ENCODE measurements around the gene C20orf96. TPM values are rescaled to one million over a fixed set of nuclear protein-coding genes. Genes with fewer than 3 reads are reported as not detected.
"Not testable (repeated sequence)": the region's sequence is repeated elsewhere in the genome, so short reads cannot be mapped to it uniquely, and the experiment has no call there.

C20orf96 gene
- total RNA-seq (2014; rRNA removed; shearing (Covaris generic); ENCODE audit: low replicate concordance), result 1.8 and 2.0 TPM in 2 replicates

GRCh38 chr20:290084-290831, at the start of gene C20orf96:
Gene C20orf96, minus strand, starts transcription at chr20:290750. Its CDS starts 140 bp downstream, at chr20:290610.
- Histone ChIP-seq H3K4me3 (ENCODE audit: low read length) (peak within 1 kb of the TSS; percentile 78), H3K79me2 (ENCODE audit: low read length) (no peaks in the 10 kb centered on the region), H4K20me1 (ENCODE audit: insufficient read depth, low read depth, low read length) (no peaks in the 10 kb centered on the region), H3K4me1 (ENCODE audit: low read length) (peaks cover 19% of the 10 kb centered on the region), H3K4me2 (ENCODE audit: low read depth, low read length, poor library complexity, severe bottlenecking) (peak within 1 kb of the TSS; percentile 94), H3K9me2 (replicated peaks; ENCODE audit: insufficient read depth, low read length) (no peaks in the 10 kb centered on the region), H3K27me3 (ENCODE audit: low read length) (no peaks in the 10 kb centered on the region), H3K36me3 (ENCODE audit: insufficient read depth, low read length) (no peaks in the 10 kb centered on the region), H3K9me3 (ENCODE audit: low read length) (no peaks in the 10 kb centered on the region), H3K27ac (ENCODE audit: low read length) (no peak within 1 kb of the TSS), H2AFZ (ENCODE audit: low read length) (peak within 1 kb of the TSS; percentile 89), H3K9ac (ENCODE audit: low read length) (peak within 1 kb of the TSS; percentile 75)
- peak; percentile 95 for DNase-seq

- not testable (repeated sequence) for H3K9me2 ChIP-seq (replicated peaks; ENCODE audit: insufficient read depth, low read length); H3K9ac ChIP-seq (ENCODE audit: low read length); H3K27me3 ChIP-seq (ENCODE audit: low read length); H3K9me3 ChIP-seq (ENCODE audit: low read length); DNase-seq; H3K36me3 ChIP-seq (ENCODE audit: insufficient read depth, low read length); H2AFZ ChIP-seq (ENCODE audit: low read length); H3K27ac ChIP-seq (ENCODE audit: low read length); H4K20me1 ChIP-seq (ENCODE audit: insufficient read depth, low read depth, low read length); H3K79me2 ChIP-seq (ENCODE audit: low read length); H3K4me3 ChIP-seq (ENCODE audit: low read length); H3K4me2 ChIP-seq (ENCODE audit: low read depth, low read length, poor library complexity, severe bottlenecking)
- H3K4me1 ChIP-seq (ENCODE audit: low read length), result peaks cover 17% of the 10 kb centered on the region
Observed at GRCh38 chr20:336040-336439, 45.5 kb upstream of the C20orf96 start.

DNA sequence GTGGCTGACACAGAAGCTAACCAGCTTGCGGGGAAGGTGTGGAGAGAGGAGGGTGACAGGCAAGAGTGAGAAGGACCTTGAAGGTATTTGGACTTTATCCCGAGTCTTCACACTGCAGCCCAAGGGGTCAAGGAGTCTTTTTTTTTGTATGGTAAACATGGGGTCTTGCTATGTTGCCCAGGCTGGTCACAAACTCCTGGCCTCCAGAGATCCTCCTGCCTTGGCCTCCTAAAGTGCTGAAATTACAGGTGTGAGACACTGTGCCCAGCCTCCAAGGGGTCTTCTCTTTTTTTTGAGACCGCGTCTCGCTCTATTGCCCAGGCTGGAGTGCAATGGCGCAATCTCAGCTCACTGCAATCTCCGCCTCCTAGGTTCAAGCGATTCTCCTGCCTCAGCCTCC, 44.0 kb upstream of the C20orf96 start:
- no peak overlapping the region for H3K4me3 ChIP-seq (ENCODE audit: low read length)
- no peak overlapping the region for H3K27ac ChIP-seq (ENCODE audit: low read length)
- peaks cover 28% of the 10 kb centered on the region for H3K4me1 ChIP-seq (ENCODE audit: low read length)
- H3K9me3 ChIP-seq (ENCODE audit: low read length), result no peaks in the 10 kb centered on the region
- no peak overlapping the region for H2AFZ ChIP-seq (ENCODE audit: low read length)
- peaks cover 9% of the 10 kb centered on the region for H4K20me1 ChIP-seq (ENCODE audit: insufficient read depth, low read depth, low read length)
- H3K27me3 ChIP-seq (ENCODE audit: low read length), result no peaks in the 10 kb centered on the region
- H3K9ac ChIP-seq (ENCODE audit: low read length), result no peak overlapping the region
- H3K36me3 ChIP-seq (ENCODE audit: insufficient read depth, low read length), result no peaks in the 10 kb centered on the region
- no peaks in the 10 kb centered on the region for H3K79me2 ChIP-seq (ENCODE audit: low read length)
- H3K9me2 ChIP-seq (replicated peaks; ENCODE audit: insufficient read depth, low read length), result no peaks in the 10 kb centered on the region
- no peak for DNase-seq
- H3K4me2 ChIP-seq (ENCODE audit: low read depth, low read length, poor library complexity, severe bottlenecking), result no peak overlapping the region

GRCh38 chr20:330233-331149, 39.9 kb upstream of the C20orf96 start:
- peaks cover 6% of the 10 kb centered on the region; the same call in 1 of the 2 replicates for H3K36me3 ChIP-seq (ENCODE audit: insufficient read depth, low read length)
- H4K20me1 ChIP-seq (ENCODE audit: insufficient read depth, low read depth, low read length), result peaks cover 28% of the 10 kb centered on the region
- H3K27ac ChIP-seq (ENCODE audit: low read length), result peak overlapping the region; percentile 61; the same call in 1 of the 2 replicates
- H3K27me3 ChIP-seq (ENCODE audit: low read length), result no peaks in the 10 kb centered on the region
- no peak overlapping the region for H2AFZ ChIP-seq (ENCODE audit: low read length)
- H3K9me2 ChIP-seq (replicated peaks; ENCODE audit: insufficient read depth, low read length), result no peaks in the 10 kb centered on the region
- no peak overlapping the region for H3K4me3 ChIP-seq (ENCODE audit: low read length)
- H3K9me3 ChIP-seq (ENCODE audit: low read length), result no peaks in the 10 kb centered on the region
- peak overlapping the region; percentile 20; the same call in 1 of the 2 replicates for H3K9ac ChIP-seq (ENCODE audit: low read length)
- H3K79me2 ChIP-seq (ENCODE audit: low read length), result peaks cover 22% of the 10 kb centered on the region
- peak overlapping the region; percentile 18 for H3K4me2 ChIP-seq (ENCODE audit: low read depth, low read length, poor library complexity, severe bottlenecking)
- peak; percentile 92 for DNase-seq
- H3K4me1 ChIP-seq (ENCODE audit: low read length), result peaks cover 33% of the 10 kb centered on the region

- peaks cover 34% of the 10 kb centered on the region for H3K4me1 ChIP-seq (ENCODE audit: low read length)
- peaks cover 6% of the 10 kb centered on the region; the same call in 1 of the 2 replicates for H3K36me3 ChIP-seq (ENCODE audit: insufficient read depth, low read length)
- DNase-seq, result peak; percentile 41
- no peak overlapping the region for H2AFZ ChIP-seq (ENCODE audit: low read length)
- H3K9me2 ChIP-seq (replicated peaks; ENCODE audit: insufficient read depth, low read length), result no peaks in the 10 kb centered on the region
- no peak overlapping the region for H3K4me3 ChIP-seq (ENCODE audit: low read length)
- peak overlapping the region; percentile 20; the same call in 1 of the 2 replicates for H3K9ac ChIP-seq (ENCODE audit: low read length)
- H3K27ac ChIP-seq (ENCODE audit: low read length), result peak overlapping the region; percentile 61
- H3K4me2 ChIP-seq (ENCODE audit: low read depth, low read length, poor library complexity, severe bottlenecking), result peak overlapping the region; percentile 18
- H3K27me3 ChIP-seq (ENCODE audit: low read length), result no peaks in the 10 kb centered on the region
- peaks cover 28% of the 10 kb centered on the region for H4K20me1 ChIP-seq (ENCODE audit: insufficient read depth, low read depth, low read length)
- H3K9me3 ChIP-seq (ENCODE audit: low read length), result no peaks in the 10 kb centered on the region
- H3K79me2 ChIP-seq (ENCODE audit: low read length), result peaks cover 22% of the 10 kb centered on the region
Observed at GRCh38 chr20:329851-330232, 39.3 kb upstream of the C20orf96 start.

GRCh38 chr20:328975-329695, 38.6 kb upstream of the C20orf96 start:
- peaks cover 22% of the 10 kb centered on the region for H3K79me2 ChIP-seq (ENCODE audit: low read length)
- H3K27me3 ChIP-seq (ENCODE audit: low read length), result no peaks in the 10 kb centered on the region
- peaks cover 28% of the 10 kb centered on the region for H4K20me1 ChIP-seq (ENCODE audit: insufficient read depth, low read depth, low read length)
- peak overlapping the region; percentile 61 for H3K27ac ChIP-seq (ENCODE audit: low read length)
- H3K9me3 ChIP-seq (ENCODE audit: low read length), result no peaks in the 10 kb centered on the region
- peak; percentile 61 for DNase-seq
- peak overlapping the region; percentile 98 for H3K9ac ChIP-seq (ENCODE audit: low read length)
- H3K4me1 ChIP-seq (ENCODE audit: low read length), result peaks cover 42% of the 10 kb centered on the region
- no peaks in the 10 kb centered on the region for H3K9me2 ChIP-seq (replicated peaks; ENCODE audit: insufficient read depth, low read length)
- peaks cover 6% of the 10 kb centered on the region; the same call in 1 of the 2 replicates for H3K36me3 ChIP-seq (ENCODE audit: insufficient read depth, low read length)
- peak overlapping the region; percentile 85 for H3K4me3 ChIP-seq (ENCODE audit: low read length)
- H3K4me2 ChIP-seq (ENCODE audit: low read depth, low read length, poor library complexity, severe bottlenecking), result peak overlapping the region; percentile 93
- no peak overlapping the region for H2AFZ ChIP-seq (ENCODE audit: low read length)

DNA sequence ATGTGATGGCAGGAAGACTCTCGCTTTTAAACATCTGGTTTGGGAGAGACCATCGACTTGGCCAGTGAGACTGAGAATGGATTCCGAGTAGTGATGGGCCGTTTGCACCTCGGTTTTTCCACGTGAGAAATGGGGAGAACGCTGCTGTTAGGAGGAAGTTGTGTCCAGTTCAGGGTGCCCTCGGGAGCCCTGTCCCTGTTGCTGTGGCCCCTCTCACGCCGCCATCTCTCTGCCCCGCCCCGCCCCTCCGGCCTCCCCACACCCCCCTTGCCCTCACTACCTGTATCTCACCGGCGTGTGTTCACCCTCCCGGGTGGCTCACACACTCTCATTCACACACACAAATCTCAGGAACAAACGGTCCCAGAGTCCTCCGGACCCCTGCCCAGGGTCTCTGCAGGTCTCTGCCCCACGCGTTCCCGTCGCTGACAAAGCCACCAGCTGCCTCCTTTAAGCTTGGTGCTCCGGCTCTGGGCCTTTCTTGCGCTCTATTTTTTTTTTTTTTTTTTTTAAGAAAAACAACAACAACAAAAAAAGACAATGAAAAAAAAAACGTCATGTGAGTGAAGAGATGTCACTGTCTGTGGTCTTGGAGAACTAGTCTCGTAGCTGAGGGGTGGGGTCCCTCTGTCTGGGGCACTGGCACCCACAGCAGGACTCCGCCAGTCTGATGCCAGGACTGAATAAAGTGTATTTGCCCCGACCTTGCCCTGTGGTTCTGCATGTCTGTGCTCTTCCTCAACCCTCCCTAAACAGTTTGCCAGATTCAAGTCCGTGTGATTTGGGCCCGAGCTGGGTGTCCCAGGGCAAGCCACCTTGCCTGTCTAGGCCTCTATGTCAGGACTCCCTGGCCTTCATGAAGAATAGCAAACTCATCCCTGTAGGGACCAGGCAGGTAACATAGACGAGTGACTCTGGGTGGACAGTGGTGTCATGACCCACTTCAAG, 37.8 kb upstream of the C20orf96 start:
- Histone ChIP-seq H3K4me1 (ENCODE audit: low read length) (peaks cover 49% of the 10 kb centered on the region), H2AFZ (ENCODE audit: low read length) (no peak overlapping the region), H3K9me3 (ENCODE audit: low read length) (no peaks in the 10 kb centered on the region), H3K79me2 (ENCODE audit: low read length) (peaks cover 22% of the 10 kb centered on the region), H3K4me2 (ENCODE audit: low read depth, low read length, poor library complexity, severe bottlenecking) (peak overlapping the region; percentile 93), H3K27me3 (ENCODE audit: low read length) (no peaks in the 10 kb centered on the region), H3K9me2 (replicated peaks; ENCODE audit: insufficient read depth, low read length) (no peaks in the 10 kb centered on the region), H3K4me3 (ENCODE audit: low read length) (peak overlapping the region; percentile 85), H3K36me3 (ENCODE audit: insufficient read depth, low read length) (peaks cover 6% of the 10 kb centered on the region; the same call in 1 of the 2 replicates), H4K20me1 (ENCODE audit: insufficient read depth, low read depth, low read length) (peaks cover 28% of the 10 kb centered on the region), H3K9ac (ENCODE audit: low read length) (peak overlapping the region; percentile 98), H3K27ac (ENCODE audit: low read length) (peak overlapping the region; percentile 82)
- peak; percentile 43 for DNase-seq

Measured in Karpas-422 (cell line).